Measurements from ENCODE around the gene TMEM267.
"Not testable (repeated sequence)": the region's sequence is repeated elsewhere in the genome, so short reads cannot be mapped to it uniquely, and the experiment has no call there.

TMEM267 gene

GRCh38 chr5:43511062-43511461 is 27.4 kb upstream of the TMEM267 start:
- not testable (repeated sequence) for H3K9me3 ChIP-seq (ENCODE audit: insufficient read depth, low read depth, low read length); H3K27ac ChIP-seq (ENCODE audit: low read depth, low read length); H4K91ac ChIP-seq (ENCODE audit: low read depth, low read length); H3K14ac ChIP-seq (ENCODE audit: low read length); H3K9ac ChIP-seq (ENCODE audit: low read length); H2BK5ac ChIP-seq (ENCODE audit: low read depth, low read length, poor library complexity); H2BK12ac ChIP-seq (ENCODE audit: low read length); H3K27me3 ChIP-seq (ENCODE audit: insufficient read depth, low read length); H3K79me1 ChIP-seq (ENCODE audit: low read length); H3K18ac ChIP-seq (ENCODE audit: low read length); DNase-seq; H3K4me3 ChIP-seq (ENCODE audit: low read depth, low read length); H2AK5ac ChIP-seq (ENCODE audit: low read length); H2BK120ac ChIP-seq (ENCODE audit: insufficient read depth, low read length, poor library complexity); H3K23ac ChIP-seq (ENCODE audit: low read length); H3K4me2 ChIP-seq (ENCODE audit: low read length); H3K36me3 ChIP-seq (ENCODE audit: control insufficient read depth in 1 of 2, insufficient read depth in 2 of 2, low read length in 2 of 2); H3K4ac ChIP-seq (ENCODE audit: low read depth, low read length); H3K4me1 ChIP-seq (ENCODE audit: control insufficient read depth in 1 of 2, insufficient read depth in 2 of 2, low read length in 2 of 2); H4K8ac ChIP-seq (ENCODE audit: low read depth, low read length); H3K79me2 ChIP-seq (ENCODE audit: control insufficient read depth, insufficient read depth, low read length, poor library complexity); H2AFZ ChIP-seq (ENCODE audit: insufficient read depth, low read length, poor library complexity); H4K12ac ChIP-seq (ENCODE audit: low read depth, low read length)
- no CpG with 5 or more reads among the region's 36 CpGs for WGBS (ENCODE audit: extremely low coverage, insufficient coverage, insufficient read length)

- H4K12ac ChIP-seq (ENCODE audit: low read depth, low read length), result no peak overlapping the region
- no peaks in the 10 kb centered on the region for H3K4me1 ChIP-seq (ENCODE audit: control insufficient read depth in 1 of 2, insufficient read depth in 2 of 2, low read length in 2 of 2)
- no peak overlapping the region for H3K14ac ChIP-seq (ENCODE audit: low read length)
- H2AFZ ChIP-seq (ENCODE audit: insufficient read depth, low read length, poor library complexity), result no peak overlapping the region
- H2BK5ac ChIP-seq (ENCODE audit: low read depth, low read length, poor library complexity), result no peak overlapping the region
- no peak overlapping the region for H3K9ac ChIP-seq (ENCODE audit: low read length)
- H3K4ac ChIP-seq (ENCODE audit: low read depth, low read length), result no peak overlapping the region
- DNase-seq, result no peak
- no peak overlapping the region for H3K27ac ChIP-seq (ENCODE audit: low read depth, low read length)
- H2AK5ac ChIP-seq (ENCODE audit: low read length), result no peak overlapping the region
- H3K18ac ChIP-seq (ENCODE audit: low read length), result no peak overlapping the region
- H3K27me3 ChIP-seq (ENCODE audit: insufficient read depth, low read length), result no peaks in the 10 kb centered on the region
- no peak overlapping the region for H3K23ac ChIP-seq (ENCODE audit: low read length)
- no peak overlapping the region for H3K4me2 ChIP-seq (ENCODE audit: low read length)
- no peak overlapping the region for H3K4me3 ChIP-seq (ENCODE audit: low read depth, low read length)
- no peak overlapping the region for H4K8ac ChIP-seq (ENCODE audit: low read depth, low read length)
- H3K79me2 ChIP-seq (ENCODE audit: control insufficient read depth, insufficient read depth, low read length, poor library complexity), result no peaks in the 10 kb centered on the region
- no peak overlapping the region for H4K91ac ChIP-seq (ENCODE audit: low read depth, low read length)
- H3K79me1 ChIP-seq (ENCODE audit: low read length), result no peaks in the 10 kb centered on the region
- H2BK120ac ChIP-seq (ENCODE audit: insufficient read depth, low read length, poor library complexity), result no peak overlapping the region
- H3K9me3 ChIP-seq (ENCODE audit: insufficient read depth, low read depth, low read length), result no peaks in the 10 kb centered on the region
- H3K36me3 ChIP-seq (ENCODE audit: control insufficient read depth in 1 of 2, insufficient read depth in 2 of 2, low read length in 2 of 2), result no peaks in the 10 kb centered on the region
- no peak overlapping the region for H2BK12ac ChIP-seq (ENCODE audit: low read length)
- no CpG with 5 or more reads among the region's 2 CpGs for WGBS (ENCODE audit: extremely low coverage, insufficient coverage, insufficient read length)
Measured at GRCh38 chr5:43498581-43498980, 14.9 kb upstream of the TMEM267 start.

- H3K23ac ChIP-seq (ENCODE audit: low read length), result no peak overlapping the region
Measured at GRCh38 chr5:43497311-43498104, 13.8 kb upstream of the TMEM267 start.

GRCh38 chr5:43491326-43491725 is 7.7 kb upstream of the TMEM267 start:
- no peak overlapping the region for H4K12ac ChIP-seq (ENCODE audit: low read depth, low read length)
- no peak overlapping the region for H3K18ac ChIP-seq (ENCODE audit: low read length)
- no peak overlapping the region for H4K91ac ChIP-seq (ENCODE audit: low read depth, low read length)
- DNase-seq, result no peak
- H2BK120ac ChIP-seq (ENCODE audit: insufficient read depth, low read length, poor library complexity), result no peak overlapping the region
- H3K4me1 ChIP-seq (ENCODE audit: control insufficient read depth in 1 of 2, insufficient read depth in 2 of 2, low read length in 2 of 2), result no peaks in the 10 kb centered on the region
- H2AK5ac ChIP-seq (ENCODE audit: low read length), result no peak overlapping the region
- no peak overlapping the region for H3K23ac ChIP-seq (ENCODE audit: low read length)
- H3K79me1 ChIP-seq (ENCODE audit: low read length), result no peaks in the 10 kb centered on the region
- H3K27me3 ChIP-seq (ENCODE audit: insufficient read depth, low read length), result no peaks in the 10 kb centered on the region
- H2BK5ac ChIP-seq (ENCODE audit: low read depth, low read length, poor library complexity), result no peak overlapping the region
- H4K8ac ChIP-seq (ENCODE audit: low read depth, low read length), result no peak overlapping the region
- H3K4ac ChIP-seq (ENCODE audit: low read depth, low read length), result no peak overlapping the region
- H3K79me2 ChIP-seq (ENCODE audit: control insufficient read depth, insufficient read depth, low read length, poor library complexity), result no peaks in the 10 kb centered on the region
- no peak overlapping the region for H3K4me2 ChIP-seq (ENCODE audit: low read length)
- H3K9ac ChIP-seq (ENCODE audit: low read length), result no peak overlapping the region
- H3K4me3 ChIP-seq (ENCODE audit: low read depth, low read length), result no peak overlapping the region
- no peaks in the 10 kb centered on the region for H3K9me3 ChIP-seq (ENCODE audit: insufficient read depth, low read depth, low read length)
- H2BK12ac ChIP-seq (ENCODE audit: low read length), result no peak overlapping the region
- WGBS (ENCODE audit: extremely low coverage, insufficient coverage, insufficient read length), result no CpG with 5 or more reads among the region's 1 CpG
- H3K14ac ChIP-seq (ENCODE audit: low read length), result no peak overlapping the region
- H3K27ac ChIP-seq (ENCODE audit: low read depth, low read length), result no peak overlapping the region
- H3K36me3 ChIP-seq (ENCODE audit: control insufficient read depth in 1 of 2, insufficient read depth in 2 of 2, low read length in 2 of 2), result peaks cover 0 to under 1% of the 10 kb centered on the region in 2 experiments
- no peak overlapping the region for H2AFZ ChIP-seq (ENCODE audit: insufficient read depth, low read length, poor library complexity)

More at GRCh38 chr5:43497311-43498104, 13.8 kb upstream of the TMEM267 start:
- Histone ChIP-seq H2BK5ac (ENCODE audit: low read depth, low read length, poor library complexity) (no peak overlapping the region), H3K36me3 (ENCODE audit: control insufficient read depth in 1 of 2, insufficient read depth in 2 of 2, low read length in 2 of 2) (no peaks in the 10 kb centered on the region), H2AFZ (ENCODE audit: insufficient read depth, low read length, poor library complexity) (no peak overlapping the region), H3K14ac (ENCODE audit: low read length) (no peak overlapping the region), H3K27ac (ENCODE audit: low read depth, low read length) (no peak overlapping the region), H4K8ac (ENCODE audit: low read depth, low read length) (no peak overlapping the region), H3K27me3 (ENCODE audit: insufficient read depth, low read length) (no peaks in the 10 kb centered on the region), H3K79me1 (ENCODE audit: low read length) (no peaks in the 10 kb centered on the region), H4K12ac (ENCODE audit: low read depth, low read length) (no peak overlapping the region), H3K9ac (ENCODE audit: low read length) (no peak overlapping the region), H3K4me3 (ENCODE audit: low read depth, low read length) (no peak overlapping the region), H3K79me2 (ENCODE audit: control insufficient read depth, insufficient read depth, low read length, poor library complexity) (no peaks in the 10 kb centered on the region), H3K4me2 (ENCODE audit: low read length) (no peak overlapping the region), H4K91ac (ENCODE audit: low read depth, low read length) (no peak overlapping the region), H2BK120ac (ENCODE audit: insufficient read depth, low read length, poor library complexity) (no peak overlapping the region), H2BK12ac (ENCODE audit: low read length) (no peak overlapping the region), H3K9me3 (ENCODE audit: insufficient read depth, low read depth, low read length) (no peaks in the 10 kb centered on the region), H3K4ac (ENCODE audit: low read depth, low read length) (no peak overlapping the region), H3K4me1 (ENCODE audit: control insufficient read depth in 1 of 2, insufficient read depth in 2 of 2, low read length in 2 of 2) (no peaks in the 10 kb centered on the region), H2AK5ac (ENCODE audit: low read length) (no peak overlapping the region), H3K18ac (ENCODE audit: low read length) (no peak overlapping the region)
- peak in 1 of 2 donors; percentile 11 for DNase-seq
- no CpG with 5 or more reads among the region's 5 CpGs for WGBS (ENCODE audit: extremely low coverage, insufficient coverage, insufficient read length)

Measured in trophoblast cell (in vitro differentiated cells and primary cell).